ENCODE measurements around the gene ACO2.

DNA sequence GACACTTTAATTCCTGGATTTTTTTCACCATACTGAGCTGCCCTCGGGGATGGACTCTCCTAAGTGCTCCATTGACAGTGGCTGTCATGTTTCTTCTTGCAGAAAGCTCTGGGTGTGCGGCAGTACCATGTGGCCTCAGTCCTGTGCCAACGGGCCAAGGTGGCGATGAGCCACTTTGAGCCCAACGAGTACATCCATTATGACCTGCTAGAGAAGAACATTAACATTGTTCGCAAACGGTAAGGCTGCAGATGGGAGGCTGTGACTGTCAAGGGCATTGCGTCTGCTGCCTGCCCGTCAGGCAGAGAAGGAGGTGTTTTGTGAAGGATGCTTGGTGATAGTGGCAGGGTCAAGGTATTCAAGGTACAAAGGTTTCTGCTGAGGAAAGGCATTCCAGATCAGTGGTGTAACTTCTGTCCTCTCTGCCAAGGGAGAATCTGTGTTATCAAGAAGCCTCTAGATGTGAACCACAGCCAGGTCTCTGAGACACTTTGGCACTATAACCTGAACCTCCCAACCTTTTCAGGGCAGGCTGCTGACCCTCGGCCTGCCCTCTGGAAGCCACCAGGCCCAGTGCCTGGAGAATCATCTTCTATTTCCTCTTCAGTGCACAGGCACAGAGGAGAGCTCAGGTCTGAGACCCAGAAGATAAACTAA, 30.8 kb downstream of the ACO2 start:
- TF ChIP-seq, protein P1, sequence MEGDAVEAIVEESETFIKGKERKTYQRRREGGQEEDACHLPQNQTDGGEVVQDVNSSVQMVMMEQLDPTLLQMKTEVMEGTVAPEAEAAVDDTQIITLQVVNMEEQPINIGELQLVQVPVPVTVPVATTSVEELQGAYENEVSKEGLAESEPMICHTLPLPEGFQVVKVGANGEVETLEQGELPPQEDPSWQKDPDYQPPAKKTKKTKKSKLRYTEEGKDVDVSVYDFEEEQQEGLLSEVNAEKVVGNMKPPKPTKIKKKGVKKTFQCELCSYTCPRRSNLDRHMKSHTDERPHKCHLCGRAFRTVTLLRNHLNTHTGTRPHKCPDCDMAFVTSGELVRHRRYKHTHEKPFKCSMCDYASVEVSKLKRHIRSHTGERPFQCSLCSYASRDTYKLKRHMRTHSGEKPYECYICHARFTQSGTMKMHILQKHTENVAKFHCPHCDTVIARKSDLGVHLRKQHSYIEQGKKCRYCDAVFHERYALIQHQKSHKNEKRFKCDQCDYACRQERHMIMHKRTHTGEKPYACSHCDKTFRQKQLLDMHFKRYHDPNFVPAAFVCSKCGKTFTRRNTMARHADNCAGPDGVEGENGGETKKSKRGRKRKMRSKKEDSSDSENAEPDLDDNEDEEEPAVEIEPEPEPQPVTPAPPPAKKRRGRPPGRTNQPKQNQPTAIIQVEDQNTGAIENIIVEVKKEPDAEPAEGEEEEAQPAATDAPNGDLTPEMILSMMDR (conservative IDR thresholded peaks at IDR 0.05; ENCODE audit: low read length) = no peak
- no peak for TF ChIP-seq EZH2phosphoT487 (IDR thresholded peaks at IDR 0.05; ENCODE audit: borderline replicate concordance, low read depth, low read length)

Measured in OCI-LY7 (cell line).